ENCODE results near the gene ATP5PD. TPM values are rescaled to one million over a fixed set of nuclear protein-coding genes. Genes with fewer than 3 reads are reported as not detected.
A peak's percentile ranks its signal among the peaks of the same experiment; 100 is the strongest.

Gene ATP5PD
- total RNA-seq, 1 donor from 2014 or later: 153 TPM

DNA sequence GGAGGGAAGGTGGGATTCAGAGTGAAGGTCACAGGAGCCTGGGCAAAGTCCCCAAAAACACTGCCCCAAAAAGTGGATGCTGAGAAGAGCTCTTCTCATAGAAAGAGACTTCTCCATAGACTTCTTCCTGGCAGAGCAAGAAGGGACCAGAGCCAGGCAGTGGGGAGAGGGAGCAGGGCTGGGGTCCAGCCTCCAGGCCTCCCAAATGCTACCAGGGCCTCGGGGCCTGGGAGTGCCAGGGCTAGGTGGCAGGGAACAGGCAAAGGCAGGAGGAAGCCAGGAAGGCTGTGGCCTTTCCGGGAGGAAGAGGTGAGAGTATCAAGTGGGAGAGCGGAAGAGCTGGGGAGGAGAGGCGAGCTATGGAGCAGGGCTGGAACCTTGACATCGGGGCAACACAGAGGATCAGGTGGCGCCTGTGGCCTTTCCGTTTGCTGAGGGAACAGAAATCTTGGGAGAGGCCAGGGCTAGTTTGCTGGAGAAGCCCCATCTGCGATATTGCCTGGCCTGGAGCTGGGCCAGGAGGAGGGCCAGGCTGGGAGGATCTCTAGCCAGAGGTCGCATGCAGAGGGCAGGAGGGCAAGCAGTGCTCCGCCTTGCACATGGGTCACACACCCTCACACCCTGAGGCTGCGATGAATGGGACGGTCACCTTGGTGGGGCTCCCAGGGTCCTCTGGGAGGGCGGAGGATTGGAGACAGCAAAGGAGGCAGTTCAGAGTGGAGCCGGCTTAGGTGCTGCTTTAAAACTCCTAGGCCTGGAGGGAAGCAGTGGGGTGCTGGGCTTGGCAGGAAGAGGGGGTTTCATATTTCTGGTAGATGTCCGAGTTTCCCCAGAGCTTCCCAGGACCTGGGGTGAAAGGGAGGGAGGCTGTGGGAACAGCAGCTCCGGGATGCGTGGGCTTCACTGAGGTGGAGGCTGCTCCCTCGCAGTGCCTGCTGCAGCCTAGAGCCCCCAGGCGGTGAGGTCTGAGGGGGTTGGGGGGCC is 44.4 kb upstream of the ATP5PD start:
- peaks cover 73% of the 10 kb centered on the region for H3K4me1 Mint-ChIP-seq
- H3K4me3 Mint-ChIP-seq: peak overlapping the region; percentile 9

DNA sequence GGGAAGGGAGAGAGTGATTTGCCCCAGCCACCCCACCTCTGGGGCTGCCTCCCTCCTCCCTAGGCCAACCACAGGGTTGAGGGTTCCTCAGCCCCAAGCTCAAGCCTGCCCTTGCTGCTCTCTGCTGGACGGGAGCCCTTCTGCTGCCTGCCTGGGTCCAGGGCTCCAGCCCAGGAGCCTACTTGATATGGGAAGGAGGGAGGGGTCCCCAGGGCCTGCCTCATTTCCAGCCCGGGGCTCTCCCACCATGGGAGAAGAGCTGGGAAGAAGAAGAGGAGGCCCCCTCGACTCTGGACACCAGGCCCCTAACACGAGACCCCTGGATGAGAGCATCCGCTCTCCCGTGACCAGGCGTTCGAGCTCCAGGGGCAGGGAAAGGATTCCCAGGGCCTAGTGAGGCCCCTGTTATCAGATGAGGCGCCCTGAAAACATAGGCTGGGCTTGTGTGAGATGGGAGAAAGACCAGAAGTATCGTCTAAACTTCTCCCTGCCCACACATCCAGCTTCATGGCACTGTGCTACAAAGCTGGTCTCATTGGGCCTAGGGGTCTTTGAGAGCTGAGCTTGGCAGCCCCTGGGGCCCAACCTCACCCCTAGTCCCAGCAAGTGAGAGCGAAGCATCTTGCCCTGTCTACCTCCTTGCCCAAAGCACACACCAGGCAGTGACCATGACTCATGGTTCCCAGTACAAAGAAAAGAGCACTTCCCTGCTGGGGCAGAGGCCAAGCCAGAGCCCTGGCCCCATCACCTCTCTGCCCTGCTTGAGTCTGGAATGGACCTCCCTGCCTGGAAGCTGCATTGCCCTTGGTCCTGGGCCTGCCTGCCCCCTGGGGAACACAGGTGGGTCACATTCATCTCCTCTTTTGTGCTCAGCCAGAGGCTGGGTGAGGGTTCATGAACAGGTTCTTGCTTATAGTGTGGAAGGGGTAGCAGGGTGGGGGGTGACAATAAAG is 42.0 kb upstream of the ATP5PD start:
- Mint-ChIP-seq H3K4me1 (peaks cover 72% of the 10 kb centered on the region), H3K27me3 (ENCODE audit: low read depth) (no peaks in the 10 kb centered on the region), H3K9me3 (no peaks in the 10 kb centered on the region), H3K27ac (peak overlapping the region; percentile 95), H3K36me3 (no peaks in the 10 kb centered on the region), H3K4me3 (peak overlapping the region; percentile 85)
- no peak for DNase-seq (ENCODE audit: low spot score in 2 of 2, unreplicated experiment in 2 of 2)
- TF ChIP-seq, protein P1, sequence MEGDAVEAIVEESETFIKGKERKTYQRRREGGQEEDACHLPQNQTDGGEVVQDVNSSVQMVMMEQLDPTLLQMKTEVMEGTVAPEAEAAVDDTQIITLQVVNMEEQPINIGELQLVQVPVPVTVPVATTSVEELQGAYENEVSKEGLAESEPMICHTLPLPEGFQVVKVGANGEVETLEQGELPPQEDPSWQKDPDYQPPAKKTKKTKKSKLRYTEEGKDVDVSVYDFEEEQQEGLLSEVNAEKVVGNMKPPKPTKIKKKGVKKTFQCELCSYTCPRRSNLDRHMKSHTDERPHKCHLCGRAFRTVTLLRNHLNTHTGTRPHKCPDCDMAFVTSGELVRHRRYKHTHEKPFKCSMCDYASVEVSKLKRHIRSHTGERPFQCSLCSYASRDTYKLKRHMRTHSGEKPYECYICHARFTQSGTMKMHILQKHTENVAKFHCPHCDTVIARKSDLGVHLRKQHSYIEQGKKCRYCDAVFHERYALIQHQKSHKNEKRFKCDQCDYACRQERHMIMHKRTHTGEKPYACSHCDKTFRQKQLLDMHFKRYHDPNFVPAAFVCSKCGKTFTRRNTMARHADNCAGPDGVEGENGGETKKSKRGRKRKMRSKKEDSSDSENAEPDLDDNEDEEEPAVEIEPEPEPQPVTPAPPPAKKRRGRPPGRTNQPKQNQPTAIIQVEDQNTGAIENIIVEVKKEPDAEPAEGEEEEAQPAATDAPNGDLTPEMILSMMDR (IDR thresholded peaks at IDR 0.05; ENCODE audit: unreplicated experiment): no peak

More for the DNA sequence above, 44.4 kb upstream of the ATP5PD start:
- H3K9me3 Mint-ChIP-seq: no peaks in the 10 kb centered on the region
- peak overlapping the region; percentile 77 for H3K27ac Mint-ChIP-seq
- no peak for DNase-seq (ENCODE audit: low spot score in 2 of 2, unreplicated experiment in 2 of 2)
- no peaks in the 10 kb centered on the region for H3K27me3 Mint-ChIP-seq (ENCODE audit: low read depth)
- TF ChIP-seq, protein P1 (IDR thresholded peaks at IDR 0.05; ENCODE audit: unreplicated experiment): no peak
- H3K36me3 Mint-ChIP-seq: no peaks in the 10 kb centered on the region

DNA sequence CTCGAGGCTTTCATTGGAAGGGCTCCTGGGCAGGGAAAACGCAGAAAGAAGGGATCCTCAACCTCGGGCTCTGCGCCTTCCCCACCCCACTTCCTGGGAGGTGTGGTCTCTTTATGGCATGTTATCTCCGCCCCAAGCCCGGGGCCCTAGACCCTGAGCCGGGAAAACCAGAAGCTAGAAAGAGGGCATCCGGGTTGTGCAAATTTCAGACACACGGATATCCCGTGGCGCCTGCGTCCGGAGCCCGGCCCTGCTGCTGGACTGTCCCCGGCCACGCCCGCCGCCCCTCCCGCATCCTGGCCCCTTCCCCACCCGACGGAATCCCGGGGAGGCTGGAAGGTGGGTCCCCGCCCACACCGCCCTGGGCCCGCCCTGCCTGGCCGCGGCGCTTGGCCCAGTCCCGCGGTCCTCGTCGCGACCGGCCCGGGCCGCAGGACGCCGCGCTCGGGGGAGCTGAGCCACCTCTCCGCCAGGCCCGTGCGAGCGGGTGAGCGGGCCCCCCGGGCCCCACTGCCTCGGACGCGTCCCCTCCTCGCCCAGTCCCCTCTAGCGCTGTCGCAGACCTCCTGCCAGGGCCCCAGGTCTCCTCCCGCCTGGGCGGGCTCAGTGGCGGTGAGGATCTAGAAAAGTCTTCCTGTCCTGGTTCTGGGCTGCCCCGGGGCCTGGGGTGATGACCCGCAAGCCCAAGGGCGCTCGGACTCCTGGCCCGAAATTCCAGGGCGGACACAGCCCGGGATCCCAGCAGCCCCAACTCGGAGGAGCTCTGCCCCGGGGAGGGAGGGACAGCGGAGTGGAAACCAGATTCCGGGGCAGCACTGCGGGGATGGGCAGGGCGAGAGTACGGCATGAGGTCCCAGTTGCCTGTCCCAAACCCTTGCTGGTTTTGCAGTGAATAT is 41.0 kb upstream of the ATP5PD start, which contains the start of gene SLC16A5:
SLC16A5 (plus strand) TSS at position 397 of the 896 bp plus-strand sequence. CDS start 5,683 bp downstream, outside the sequence.
- Mint-ChIP-seq H3K27me3 (ENCODE audit: low read depth) (no peaks in the 10 kb centered on the region), H3K9me3 (no peaks in the 10 kb centered on the region), H3K36me3 (no peaks in the 10 kb centered on the region), H3K4me1 (peaks cover 65% of the 10 kb centered on the region), H3K27ac (peak within 1 kb of the TSS; percentile 96), H3K4me3 (peak within 1 kb of the TSS; percentile 85)
- TF ChIP-seq, protein P1 (IDR thresholded peaks at IDR 0.05; ENCODE audit: unreplicated experiment): no peak
- peak; percentile 78 to 87 for DNase-seq (ENCODE audit: low spot score in 2 of 2, unreplicated experiment in 2 of 2)

DNA sequence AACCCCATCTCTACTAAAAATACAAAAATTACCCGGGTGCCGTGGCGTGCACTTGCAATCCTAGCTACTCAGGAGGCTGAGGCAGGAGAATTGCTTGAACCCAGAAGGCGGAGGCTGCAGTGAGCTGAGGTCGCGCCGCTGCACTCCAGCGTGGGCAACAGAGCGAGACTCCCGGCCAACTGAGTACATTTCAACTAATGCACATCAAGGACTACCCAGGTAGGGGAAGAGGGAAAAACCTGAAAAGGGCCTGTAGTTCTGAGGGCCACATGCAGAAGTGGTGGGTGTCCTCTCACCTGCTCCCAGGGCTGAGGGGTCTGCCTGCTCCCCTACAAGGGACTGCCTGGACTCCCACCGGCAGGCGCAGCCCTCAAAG is 40.4 kb upstream of the ATP5PD start:
- no peak for DNase-seq (ENCODE audit: low spot score in 2 of 2, unreplicated experiment in 2 of 2)
- Mint-ChIP-seq H3K27me3 (ENCODE audit: low read depth) (no peaks in the 10 kb centered on the region), H3K9me3 (no peaks in the 10 kb centered on the region), H3K4me1 (peaks cover 61% of the 10 kb centered on the region), H3K27ac (peak overlapping the region; percentile 96), H3K4me3 (peak overlapping the region; percentile 71), H3K36me3 (no peaks in the 10 kb centered on the region)
- TF ChIP-seq, protein P1 (IDR thresholded peaks at IDR 0.05; ENCODE audit: unreplicated experiment): no peak
